Nucleus accumbens (tissue), 56 donors: ENCODE measurements around the gene ADCY9.
A peak's percentile ranks its signal among the peaks of the same experiment; 100 is the strongest.

Source experiments
- DNase-seq, 56 donors: peaks; one replicate each; lab custom pipeline; 2025; lab: John Stamatoyannopoulos, UW

Gene ADCY9

DNA sequence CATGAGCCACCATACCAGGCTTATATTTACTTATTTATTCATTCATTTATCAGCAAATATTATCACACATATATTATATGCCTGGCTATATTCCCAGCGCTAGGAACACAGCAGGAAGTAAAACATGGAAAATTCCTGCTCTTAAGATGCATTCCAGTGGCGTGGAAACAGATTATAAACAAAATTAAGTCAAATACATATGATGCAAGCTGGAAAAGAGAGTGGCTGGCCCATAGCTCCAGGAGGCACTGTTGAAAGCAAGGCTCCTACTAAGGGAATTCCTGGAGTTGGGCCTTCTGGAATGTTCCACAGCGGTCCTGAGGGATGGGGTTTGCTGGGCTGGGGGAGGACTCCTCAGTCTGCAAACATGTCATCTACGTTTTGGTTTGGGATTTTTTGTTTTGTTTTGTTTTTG, 18.4 kb downstream of the ADCY9 start:
- DNase-seq = no peak

DNA sequence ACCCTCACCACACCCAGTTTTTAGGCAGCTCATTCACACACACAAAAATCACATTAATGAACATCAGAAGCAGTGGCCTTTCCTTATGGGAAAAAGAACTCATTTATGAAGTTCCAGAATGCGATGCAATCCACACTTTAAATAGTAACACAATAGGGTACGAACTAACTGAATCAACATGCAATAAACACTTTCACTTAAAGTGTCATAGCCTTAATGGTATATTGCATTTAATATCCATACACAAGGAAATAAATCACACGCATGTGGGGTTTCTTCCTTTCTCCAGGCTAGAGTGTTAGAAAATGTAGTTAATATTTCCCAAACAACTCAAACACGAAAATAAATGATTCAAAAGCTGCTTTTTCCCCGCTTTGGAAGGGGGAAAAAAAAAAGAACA, 19.7 kb downstream of the ADCY9 start:
- no peak for DNase-seq

DNA sequence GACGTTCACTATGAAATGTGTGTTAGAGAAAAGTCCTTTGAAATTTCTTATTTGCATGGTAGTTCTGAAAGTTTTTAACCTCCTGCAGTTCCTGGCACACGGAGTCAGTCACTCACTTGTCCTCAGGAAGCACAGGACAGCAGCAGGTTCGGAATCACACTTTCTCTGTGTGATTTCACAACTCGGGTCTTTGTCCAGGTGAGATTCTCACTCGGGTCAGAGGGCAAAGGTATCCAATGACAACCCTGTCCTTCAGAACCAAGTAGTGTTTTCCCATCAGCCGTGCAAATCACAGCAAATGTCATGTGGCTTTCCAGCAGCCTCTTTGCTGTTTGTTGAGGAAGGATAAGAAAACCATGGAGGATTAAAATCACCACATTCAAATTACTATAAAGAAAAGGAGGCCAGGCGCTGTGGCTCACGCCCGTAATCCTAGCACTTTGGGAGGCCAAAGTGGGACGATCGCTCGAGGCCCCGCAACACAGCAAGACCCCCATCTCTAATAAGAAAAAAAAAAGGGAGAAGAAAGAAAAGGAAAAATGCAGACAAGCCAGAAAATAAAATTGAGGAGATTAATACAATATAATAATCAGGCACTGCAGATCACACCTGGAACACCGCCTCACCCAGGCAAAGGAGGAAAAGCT, 22.0 kb downstream of the ADCY9 start:
- DNase-seq = no peak

GRCh38 chr16:4093495-4094126, 22.6 kb downstream of the ADCY9 start:
- DNase-seq = no peak

GRCh38 chr16:4092547-4093265, 23.5 kb downstream of the ADCY9 start:
- peak in 1 of 56 donors; percentile 20 for DNase-seq

- peak in 1 of 56 donors; percentile 38 for DNase-seq
Measured at GRCh38 chr16:4091240-4092012, 24.8 kb downstream of the ADCY9 start.

GRCh38 chr16:4090351-4090851, 25.8 kb downstream of the ADCY9 start:
- DNase-seq = peak in 2 of 56 donors; percentile 12 to 24

GRCh38 chr16:4089811-4090301, 26.4 kb downstream of the ADCY9 start:
- no peak for DNase-seq

DNA sequence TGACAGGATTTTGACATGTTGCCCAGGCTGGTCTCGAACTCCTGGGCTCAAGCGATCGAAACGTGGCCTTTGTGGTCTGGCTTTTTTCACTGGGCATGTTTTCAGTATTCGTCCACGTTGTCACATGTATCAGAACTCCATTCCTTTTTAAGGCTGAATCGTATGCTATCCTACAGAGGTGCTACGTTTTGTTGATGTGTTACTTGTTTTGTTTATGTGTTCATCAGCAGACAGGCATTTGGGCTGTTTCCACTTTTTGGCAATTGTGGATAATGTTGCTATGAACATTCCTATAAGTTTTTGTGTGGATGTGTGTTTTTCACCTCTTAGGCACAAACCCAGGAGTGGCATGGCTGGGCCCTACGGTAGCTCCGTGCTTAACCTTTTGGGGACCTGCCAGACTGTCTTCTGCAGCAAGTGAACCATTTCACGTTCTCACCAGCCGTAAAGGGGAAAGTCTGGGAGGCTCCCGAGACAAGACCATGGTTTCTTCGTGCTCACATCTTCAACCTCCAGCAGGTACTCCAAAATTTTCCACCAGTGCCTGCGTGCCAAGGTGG, 26.9 kb downstream of the ADCY9 start:
- no peak for DNase-seq

DNA sequence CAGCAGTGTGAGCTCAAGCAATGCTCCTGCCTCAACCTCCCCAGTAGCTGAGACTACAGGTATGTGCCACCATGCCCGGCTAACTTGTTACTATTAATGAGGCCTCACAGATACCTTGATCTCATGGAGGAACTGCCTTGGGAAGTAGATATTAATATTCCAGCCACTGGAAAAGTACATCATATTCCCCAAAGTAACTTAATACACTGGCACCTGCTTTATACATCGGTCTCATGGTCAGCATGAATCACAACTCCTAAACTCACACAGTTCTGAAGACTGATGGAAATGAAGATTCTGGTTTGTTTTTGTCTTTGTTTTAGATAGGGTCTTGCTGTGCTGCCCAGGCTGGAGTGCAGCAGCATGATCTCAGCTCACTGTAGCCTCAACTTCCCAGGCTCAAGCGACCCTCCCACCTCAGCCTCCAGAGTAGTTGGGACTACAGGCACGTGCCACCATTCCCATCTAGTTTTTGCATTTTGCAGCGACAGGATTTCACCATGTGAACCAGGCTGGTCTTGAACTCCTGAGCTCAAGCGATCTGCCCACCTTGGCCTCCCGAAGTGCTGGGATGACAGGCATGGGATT, 28.2 kb downstream of the ADCY9 start:
- DNase-seq = no peak

DNA sequence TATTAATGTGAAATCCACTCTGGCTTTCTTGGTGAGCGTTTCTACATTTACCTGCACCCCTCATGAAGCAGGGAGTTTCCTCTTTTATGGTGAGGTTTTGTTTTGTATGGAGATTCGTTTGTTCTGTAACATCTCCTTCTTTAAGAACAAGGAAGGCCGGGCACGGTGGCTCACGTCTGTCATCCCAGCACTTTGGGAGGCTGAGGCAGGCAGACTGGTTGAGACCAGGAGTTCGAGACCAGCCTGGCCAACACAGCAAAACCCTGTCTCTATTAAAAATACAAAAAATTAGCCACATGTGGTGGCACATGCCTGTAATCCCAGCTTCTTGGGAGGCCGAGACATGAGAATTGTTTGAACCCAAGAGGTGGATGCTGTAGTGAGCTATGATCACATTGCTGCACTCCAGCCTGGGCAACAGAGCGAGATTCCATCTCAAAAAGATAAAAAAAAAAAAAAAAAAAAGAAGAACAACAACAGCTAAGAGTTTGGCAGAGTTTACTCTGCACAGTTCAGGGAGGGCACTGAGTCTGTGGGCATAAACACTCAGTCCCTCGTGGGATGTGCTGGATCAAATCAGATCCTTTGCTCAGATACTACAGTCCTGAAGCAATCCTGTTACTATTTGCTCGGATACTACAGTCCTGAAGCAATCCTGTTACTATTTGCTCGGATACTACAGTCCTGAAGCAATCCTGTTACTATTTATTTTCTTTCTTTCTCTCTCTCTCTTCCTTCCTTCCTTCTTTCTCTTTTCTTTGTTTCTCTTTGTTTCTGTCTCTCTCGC, 28.9 kb downstream of the ADCY9 start:
- DNase-seq = no peak

DNA sequence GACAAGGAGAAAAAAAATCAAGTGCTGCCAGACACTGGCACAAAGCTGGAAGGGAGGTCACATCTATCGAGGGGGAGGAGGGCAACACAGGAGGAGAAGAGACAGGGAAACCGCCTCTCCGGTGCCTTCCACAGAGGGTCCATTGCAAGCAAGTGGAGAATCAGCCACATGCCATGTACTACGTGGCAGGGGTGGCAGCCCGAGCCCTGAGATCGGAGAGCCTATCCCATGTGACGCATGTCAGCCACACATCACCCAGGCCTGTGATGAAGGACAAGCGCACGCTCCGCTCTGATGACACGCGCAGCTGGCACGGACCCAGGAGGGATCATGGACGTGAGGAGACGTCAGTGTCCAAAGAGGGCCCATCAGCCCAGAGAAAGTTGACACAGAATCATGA, 30.1 kb downstream of the ADCY9 start:
- no peak for DNase-seq

DNA sequence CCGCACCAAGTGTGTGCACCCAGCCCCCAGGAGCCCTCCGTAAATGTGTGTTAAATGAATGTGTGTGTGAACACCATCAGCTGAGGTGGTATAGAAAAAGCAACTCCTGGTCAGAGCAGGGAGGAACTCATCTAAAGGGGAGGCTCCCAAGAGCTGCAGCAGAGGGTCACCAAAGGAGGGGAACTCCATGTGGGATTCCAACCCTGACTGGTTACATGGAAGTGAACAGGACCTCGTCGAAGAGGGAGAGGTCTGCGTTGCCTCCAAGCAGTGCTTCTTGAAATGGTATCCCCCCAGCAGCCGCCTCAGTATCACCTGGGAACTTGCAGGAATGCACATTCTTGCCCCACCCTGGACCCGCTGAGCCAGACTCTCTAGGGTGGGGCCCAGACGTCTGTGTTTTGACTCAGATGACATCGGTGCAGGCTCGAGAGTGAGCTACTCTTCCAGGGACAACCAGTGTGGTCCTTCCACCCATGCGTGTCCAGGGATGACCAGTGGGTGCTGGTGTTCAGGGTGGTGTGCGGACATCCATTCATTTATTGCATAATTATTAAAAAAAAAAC, 30.8 kb downstream of the ADCY9 start:
- no peak for DNase-seq

DNA sequence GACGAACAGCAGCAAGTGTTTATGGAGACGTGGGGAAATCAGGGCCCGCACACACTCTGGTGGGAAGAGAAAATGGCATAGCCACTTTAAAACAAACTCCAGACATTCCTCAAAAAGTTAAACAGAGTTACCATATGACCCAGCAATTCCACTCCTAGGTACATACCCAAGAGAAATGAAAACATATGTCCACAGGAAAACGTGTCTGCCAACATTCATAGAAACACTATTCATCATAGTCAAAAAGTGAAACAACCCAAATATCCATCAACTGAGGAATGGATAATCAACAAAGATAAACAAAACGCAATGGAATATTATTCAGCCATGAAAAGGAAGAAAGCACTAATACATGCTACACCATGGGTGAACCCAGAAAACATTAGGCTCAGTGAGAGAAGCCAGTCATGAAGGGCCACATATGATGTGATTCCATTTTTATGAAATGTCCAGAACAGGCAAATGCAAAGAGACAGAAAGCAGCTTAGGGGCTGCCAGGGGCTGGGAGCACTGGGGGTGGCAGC, 32.8 kb downstream of the ADCY9 start:
- no peak for DNase-seq

- no peak for DNase-seq
Measured at GRCh38 chr16:4082474-4083044, 33.7 kb downstream of the ADCY9 start.

DNA sequence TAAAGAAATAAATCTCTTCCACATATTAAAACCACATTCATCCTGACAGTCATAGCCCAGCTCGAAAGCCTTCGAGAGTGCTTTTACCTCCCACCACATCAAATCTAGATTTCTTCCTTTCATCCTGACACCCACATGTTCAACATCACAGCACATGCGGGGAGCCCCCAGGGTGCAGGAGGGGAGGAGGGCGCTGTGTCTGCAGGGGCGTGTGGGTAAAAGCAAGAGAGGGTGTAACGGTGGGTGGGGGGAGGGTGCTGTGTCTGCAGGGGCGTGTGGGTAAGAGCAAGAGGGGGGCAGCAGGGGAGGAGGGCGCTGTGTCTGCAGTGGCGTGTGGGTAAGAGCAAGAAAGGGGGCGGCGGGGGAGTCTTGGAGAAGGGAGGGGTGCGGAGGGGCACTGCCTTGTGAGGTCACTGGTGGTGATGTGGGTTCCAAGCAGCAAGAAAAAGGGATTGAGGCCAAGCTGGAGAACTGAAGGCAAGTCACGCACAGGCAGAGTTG, 34.7 kb downstream of the ADCY9 start:
- DNase-seq = peak in 29 of 56 donors; percentile 8 to 77 (median 34)

- DNase-seq = peak in 15 of 56 donors; percentile 12 to 57 (median 36)
Measured at GRCh38 chr16:4081047-4081446, 35.2 kb downstream of the ADCY9 start.

- no peak for DNase-seq
Measured at GRCh38 chr16:4077174-4077649, 39.0 kb downstream of the ADCY9 start.
